Prostate gland (tissue), 2 donors: ENCODE results near the gene NIPAL1. TPM values are rescaled to one million over a fixed set of nuclear protein-coding genes. Genes with fewer than 3 reads are reported as not detected.
"Not testable (repeated sequence)": the region's sequence is repeated elsewhere in the genome, so short reads cannot be mapped to it uniquely, and the experiment has no call there.

Experiments
- DNase-seq: peaks from one replicate; pipeline ENCODE4 v3.0.0-alpha.2; 2019; ENCODE audit warnings: low spot score
- H3K27ac ChIP-seq, 2 donors: fragments of 200-600 bp; sonication (generic); 2 replicates each; pipeline ENCODE4 v1.5.1; 2017 to 2019
- H3K27me3 ChIP-seq: fragments of 200-600 bp; sonication (generic); replicated peaks from 2 replicates; pipeline ENCODE4 v1.5.1; 2019; ENCODE audit not compliant: insufficient read depth
- H3K36me3 ChIP-seq, 2 donors: fragments of 200-600 bp; sonication (generic); 1 replicate in 1 of 2; 2 replicates in 1 of 2; pipeline versions ENCODE4 v1.5.1 to v1.8.1; 2017 to 2019
- H3K4me1 ChIP-seq: fragments of 200-600 bp; sonication (generic); replicated peaks from 2 replicates; pipeline ENCODE4 v1.5.1; 2019
- H3K4me3 ChIP-seq, 2 donors: fragments of 200-600 bp; sonication (generic); 2 replicates each; pipeline ENCODE4 v1.5.1; 2017 to 2019
- H3K9me3 ChIP-seq: fragments of 200-600 bp; sonication (generic); 2 replicates; pipeline ENCODE4 v1.5.1; 2017
- CTCF ChIP-seq, 4 experiments: fragments of 200-600 bp in 2 of 4; fragments of 450-650 bp in 2 of 4; sonication (generic) in 2 of 4; IDR thresholded peaks; 1 replicate in 3 of 4; 2 replicates in 1 of 4; pipeline ENCODE4 v1.5.1; 2016 to 2019; ENCODE audit warnings: antibody characterized with exemption in 4 of 4, mild to moderate bottlenecking in 2 of 4, moderate library complexity in 2 of 4
- POLR2A ChIP-seq: fragments of 450-650 bp; IDR thresholded peaks from one replicate; pipeline ENCODE4 v1.6.1; 2016; ENCODE audit warnings: antibody characterized with exemption, mild to moderate bottlenecking
- POLR2AphosphoS5 ChIP-seq: sonication (generic); formaldehyde crosslinking; IDR thresholded peaks from one replicate; pipeline ENCODE4 v1.6.1; 2017; ENCODE audit warnings: antibody characterized with exemption
- WGBS: methylation state at CpG from one replicate; pipeline ENCODE4 v1.1.5; 2018; 5-methylcytosine and 5-hydroxymethylcytosine counted together
- intact Hi-C: fragments of 100-400 bp; cut with DNase I; formaldehyde crosslinking; loops from one replicate; pipeline ENCODE4 v1.14.2; 2022
- total RNA-seq, 2 donors: library from RNA; depleted of rRNA; stranded (reverse); fragments of >200 nt; gene quantifications; one replicate each; pipeline ENCODE4 v1.1.0, GENCODE V29; 2016

NIPAL1 gene
- total RNA-seq, 2 donors from 2014 or later = 5.4 to 5.6 TPM

- Histone ChIP-seq H3K4me1 (no peaks in the 10 kb centered on the region), H3K27me3 (no peaks in the 10 kb centered on the region), H3K27ac (no peak overlapping the region), H3K9me3 (no peaks in the 10 kb centered on the region), H3K36me3 (no peaks in the 10 kb centered on the region), H3K4me3 (no peak overlapping the region)
- 99% methylated on average over 2 of the region's 2 CpGs for WGBS
- DNase-seq = no peak
- intact Hi-C loops = no loop called here
- TF ChIP-seq POLR2AphosphoS5 (no peak), POLR2A (no peak), CTCF (IDR thresholded peaks at IDR 0.05) (no peak)
Observed at GRCh38 chr4:48005781-48006180, 10.8 kb upstream of the NIPAL1 start.

- Histone ChIP-seq H3K27me3 (no peaks in the 10 kb centered on the region), H3K27ac (no peak overlapping the region), H3K36me3 (no peaks in the 10 kb centered on the region), H3K4me1 (no peaks in the 10 kb centered on the region), H3K4me3 (no peak overlapping the region), H3K9me3 (no peaks in the 10 kb centered on the region)
- intact Hi-C loops = no loop called here
- DNase-seq = no peak
- TF ChIP-seq CTCF (IDR thresholded peaks at IDR 0.05) (no peak), POLR2AphosphoS5 (no peak), POLR2A (no peak)
Observed at GRCh38 chr4:48008021-48008596, 8.5 kb upstream of the NIPAL1 start.

GRCh38 chr4:48010906-48011305 lies 5.7 kb upstream of the NIPAL1 start:
- intact Hi-C loops, H3K4me3 ChIP-seq, H3K36me3 ChIP-seq, H3K9me3 ChIP-seq, DNase-seq, H3K4me1 ChIP-seq, H3K27me3 ChIP-seq, H3K27ac ChIP-seq: not testable (repeated sequence)
- WGBS = 70% methylated on average over 6 of the region's 6 CpGs

GRCh38 chr4:48011722-48012121 lies 4.8 kb upstream of the NIPAL1 start:
- WGBS = 84% methylated on average over 4 of the region's 4 CpGs

GRCh38 chr4:48012824-48013223 lies 3.7 kb upstream of the NIPAL1 start:
- Histone ChIP-seq H3K27me3 (no peaks in the 10 kb centered on the region), H3K4me1 (no peaks in the 10 kb centered on the region), H3K36me3 (no peaks in the 10 kb centered on the region), H3K4me3 (no peak overlapping the region), H3K9me3 (no peaks in the 10 kb centered on the region), H3K27ac (no peak overlapping the region)
- 69% methylated on average over 3 of the region's 3 CpGs for WGBS
- intact Hi-C loops = no loop called here
- TF ChIP-seq POLR2AphosphoS5 = no peak
- no peak for TF ChIP-seq POLR2A
- no peak for TF ChIP-seq CTCF (IDR thresholded peaks at IDR 0.05)
- no peak for DNase-seq

More at GRCh38 chr4:48011722-48012121, 4.8 kb upstream of the NIPAL1 start:
- intact Hi-C loops = no loop called here
- DNase-seq = no peak
- Histone ChIP-seq H3K9me3 (no peaks in the 10 kb centered on the region), H3K27me3 (no peaks in the 10 kb centered on the region), H3K27ac (no peak overlapping the region), H3K4me1 (no peaks in the 10 kb centered on the region), H3K4me3 (no peak overlapping the region), H3K36me3 (no peaks in the 10 kb centered on the region)
- no peak for TF ChIP-seq POLR2A
- TF ChIP-seq POLR2AphosphoS5 = no peak

GRCh38 chr4:48015216-48015615 lies 1.4 kb upstream of the NIPAL1 start:
- no peaks in the 10 kb centered on the region for H3K36me3 ChIP-seq
- peak; percentile 60 for TF ChIP-seq POLR2AphosphoS5
- TF ChIP-seq POLR2A = no peak
- peak overlapping the region; percentile 83 to 85 for H3K27ac ChIP-seq
- H3K4me3 ChIP-seq = peak overlapping the region; percentile 48 to 54
- no peaks in the 10 kb centered on the region for H3K27me3 ChIP-seq
- DNase-seq = no peak
- intact Hi-C loops = no loop called here
- no peaks in the 10 kb centered on the region for H3K4me1 ChIP-seq
- 62% methylated on average over 4 of the region's 4 CpGs for WGBS
- H3K9me3 ChIP-seq = no peaks in the 10 kb centered on the region
